Measurements from ENCODE around the gene AWAT2. TPM values are rescaled to one million over a fixed set of nuclear protein-coding genes. Genes with fewer than 3 reads are reported as not detected.

Gene AWAT2
- total RNA-seq, 1 donor from 2014 or later: 0.26 TPM

DNA sequence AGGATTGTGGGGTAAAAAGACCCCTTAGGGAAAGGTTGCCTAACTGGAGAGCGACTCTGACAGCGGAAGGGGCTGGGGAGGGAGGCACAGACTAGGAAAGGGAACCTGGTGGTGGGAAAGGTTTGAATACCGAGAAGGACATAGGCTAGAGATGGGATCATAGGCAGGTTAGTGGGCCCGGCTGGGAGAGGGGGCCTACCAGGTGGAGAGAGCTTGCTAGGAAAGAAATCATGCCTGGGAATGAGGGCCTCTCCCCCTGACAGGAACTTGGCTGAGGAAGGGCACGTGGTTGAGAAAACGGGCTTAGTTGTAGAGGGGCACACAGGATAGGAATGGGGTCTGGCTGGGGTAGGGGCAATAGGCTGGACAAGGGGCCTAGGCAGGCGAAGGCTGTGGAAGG lies 16.9 kb upstream of the AWAT2 start:
- intact Hi-C loops (cut with DNase I): no loop called here
- H3K4me3 ChIP-seq: no peak overlapping the region
- no peak overlapping the region for H3K27ac ChIP-seq
- no peaks in the 10 kb centered on the region for H3K36me3 ChIP-seq
- DNase-seq: no peak
- no peaks in the 10 kb centered on the region for H3K27me3 ChIP-seq
- no peaks in the 10 kb centered on the region for H3K4me1 ChIP-seq
- TF ChIP-seq, protein P1, sequence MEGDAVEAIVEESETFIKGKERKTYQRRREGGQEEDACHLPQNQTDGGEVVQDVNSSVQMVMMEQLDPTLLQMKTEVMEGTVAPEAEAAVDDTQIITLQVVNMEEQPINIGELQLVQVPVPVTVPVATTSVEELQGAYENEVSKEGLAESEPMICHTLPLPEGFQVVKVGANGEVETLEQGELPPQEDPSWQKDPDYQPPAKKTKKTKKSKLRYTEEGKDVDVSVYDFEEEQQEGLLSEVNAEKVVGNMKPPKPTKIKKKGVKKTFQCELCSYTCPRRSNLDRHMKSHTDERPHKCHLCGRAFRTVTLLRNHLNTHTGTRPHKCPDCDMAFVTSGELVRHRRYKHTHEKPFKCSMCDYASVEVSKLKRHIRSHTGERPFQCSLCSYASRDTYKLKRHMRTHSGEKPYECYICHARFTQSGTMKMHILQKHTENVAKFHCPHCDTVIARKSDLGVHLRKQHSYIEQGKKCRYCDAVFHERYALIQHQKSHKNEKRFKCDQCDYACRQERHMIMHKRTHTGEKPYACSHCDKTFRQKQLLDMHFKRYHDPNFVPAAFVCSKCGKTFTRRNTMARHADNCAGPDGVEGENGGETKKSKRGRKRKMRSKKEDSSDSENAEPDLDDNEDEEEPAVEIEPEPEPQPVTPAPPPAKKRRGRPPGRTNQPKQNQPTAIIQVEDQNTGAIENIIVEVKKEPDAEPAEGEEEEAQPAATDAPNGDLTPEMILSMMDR (IDR thresholded peaks at IDR 0.05): no peak
- H3K9me3 ChIP-seq: no peaks in the 10 kb centered on the region
- no peak for ATAC-seq

DNA sequence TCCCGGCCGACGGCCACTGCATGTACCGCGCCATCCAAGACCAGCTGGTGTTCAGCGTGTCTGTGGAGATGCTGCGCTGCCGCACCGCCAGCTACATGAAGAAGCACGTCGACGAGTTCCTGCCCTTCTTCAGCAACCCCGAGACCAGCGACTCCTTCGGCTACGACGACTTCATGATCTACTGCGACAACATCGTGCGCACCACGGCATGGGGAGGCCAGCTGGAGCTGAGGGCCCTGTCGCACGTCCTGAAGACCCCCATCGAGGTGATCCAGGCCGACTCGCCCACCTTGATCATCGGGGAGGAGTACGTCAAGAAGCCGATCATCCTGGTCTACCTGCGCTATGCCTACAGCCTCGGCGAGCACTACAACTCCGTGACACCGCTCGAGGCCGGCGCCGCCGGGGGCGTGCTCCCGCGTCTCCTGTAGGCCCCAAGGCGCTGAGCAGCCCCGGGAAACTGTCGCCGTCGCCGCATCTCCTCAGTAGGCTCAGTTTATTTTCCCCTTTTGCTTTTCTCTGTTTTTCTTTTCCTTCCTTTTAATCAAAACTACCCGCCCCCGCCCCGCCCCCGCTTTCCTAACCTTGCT lies 13.3 kb upstream of the AWAT2 start:
- intact Hi-C loops (cut with DNase I): no loop called here

DNA sequence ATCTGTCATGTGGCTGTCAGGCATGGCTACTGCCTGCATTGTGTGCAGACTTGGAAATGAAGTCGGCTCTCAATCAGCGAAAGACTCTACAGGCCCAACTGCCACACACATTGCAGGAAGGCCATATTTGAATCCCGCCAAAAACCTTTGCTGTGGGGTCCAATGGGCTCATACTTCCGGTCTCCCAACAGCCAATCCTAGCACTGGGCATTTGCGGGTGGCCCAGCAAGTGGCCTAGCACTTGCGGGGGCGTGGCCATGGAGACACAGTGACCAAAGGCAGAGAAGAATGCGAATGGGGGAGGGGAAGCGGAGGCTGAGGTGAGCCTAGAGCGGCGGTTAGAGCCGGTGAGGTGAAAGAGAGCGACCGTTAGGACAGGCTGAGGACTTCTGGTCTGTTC lies 12.3 kb upstream of the AWAT2 start, which contains the start of gene OTUD6A:
Gene OTUD6A, plus strand, starts transcription at position 382 of the 400 bp plus-strand sequence. CDS start 68 bp downstream, outside the sequence.
- TF ChIP-seq, protein P1 (IDR thresholded peaks at IDR 0.05): no peak

More for the DNA sequence above, 13.3 kb upstream of the AWAT2 start:
- no peak overlapping the region for H3K27ac ChIP-seq
- DNase-seq: no peak
- no peaks in the 10 kb centered on the region for H3K4me1 ChIP-seq
- H3K36me3 ChIP-seq: no peaks in the 10 kb centered on the region
- TF ChIP-seq, protein P1 (IDR thresholded peaks at IDR 0.05): no peak
- no peak overlapping the region for H3K4me3 ChIP-seq
- H3K27me3 ChIP-seq: no peaks in the 10 kb centered on the region
- no peak for ATAC-seq
- H3K9me3 ChIP-seq: no peaks in the 10 kb centered on the region

DNA sequence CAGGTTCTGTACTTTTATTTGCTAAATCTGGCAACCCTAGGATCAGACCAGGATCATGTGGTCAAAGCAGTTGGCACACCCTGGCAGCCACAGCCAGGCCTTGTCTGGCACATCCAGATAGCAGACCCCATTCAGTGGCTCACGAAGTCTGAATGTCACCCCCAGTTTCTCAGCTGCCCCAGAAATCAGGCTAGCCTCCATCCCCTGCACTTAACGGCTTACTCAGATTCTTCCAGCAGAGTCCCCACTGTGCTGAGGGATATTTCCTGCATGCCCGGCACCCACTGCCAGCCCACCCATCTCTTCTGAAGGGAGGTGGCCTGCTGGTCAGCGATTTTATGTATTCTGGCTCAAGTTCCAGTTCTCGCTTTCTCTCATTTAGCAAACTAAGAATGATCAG lies 4.7 kb upstream of the AWAT2 start:
- DNase-seq: no peak
- H3K9me3 ChIP-seq: no peaks in the 10 kb centered on the region
- intact Hi-C loops (cut with DNase I): no loop called here
- no peak for ATAC-seq
- H3K36me3 ChIP-seq: no peaks in the 10 kb centered on the region
- H3K27ac ChIP-seq: no peak overlapping the region
- no peak overlapping the region for H3K4me3 ChIP-seq
- H3K4me1 ChIP-seq: no peaks in the 10 kb centered on the region
- H3K27me3 ChIP-seq: no peaks in the 10 kb centered on the region
- TF ChIP-seq, protein P1 (IDR thresholded peaks at IDR 0.05): no peak

More for the DNA sequence above, 12.3 kb upstream of the AWAT2 start, which contains the start of gene OTUD6A:
- no peak for ATAC-seq
- Histone ChIP-seq H3K4me1 (no peaks in the 10 kb centered on the region), H3K36me3 (no peaks in the 10 kb centered on the region), H3K27ac (no peak within 1 kb of the TSS), H3K27me3 (no peaks in the 10 kb centered on the region), H3K9me3 (no peaks in the 10 kb centered on the region), H3K4me3 (no peak within 1 kb of the TSS)
- intact Hi-C loops (cut with DNase I): no loop called here
- no peak for DNase-seq

DNA sequence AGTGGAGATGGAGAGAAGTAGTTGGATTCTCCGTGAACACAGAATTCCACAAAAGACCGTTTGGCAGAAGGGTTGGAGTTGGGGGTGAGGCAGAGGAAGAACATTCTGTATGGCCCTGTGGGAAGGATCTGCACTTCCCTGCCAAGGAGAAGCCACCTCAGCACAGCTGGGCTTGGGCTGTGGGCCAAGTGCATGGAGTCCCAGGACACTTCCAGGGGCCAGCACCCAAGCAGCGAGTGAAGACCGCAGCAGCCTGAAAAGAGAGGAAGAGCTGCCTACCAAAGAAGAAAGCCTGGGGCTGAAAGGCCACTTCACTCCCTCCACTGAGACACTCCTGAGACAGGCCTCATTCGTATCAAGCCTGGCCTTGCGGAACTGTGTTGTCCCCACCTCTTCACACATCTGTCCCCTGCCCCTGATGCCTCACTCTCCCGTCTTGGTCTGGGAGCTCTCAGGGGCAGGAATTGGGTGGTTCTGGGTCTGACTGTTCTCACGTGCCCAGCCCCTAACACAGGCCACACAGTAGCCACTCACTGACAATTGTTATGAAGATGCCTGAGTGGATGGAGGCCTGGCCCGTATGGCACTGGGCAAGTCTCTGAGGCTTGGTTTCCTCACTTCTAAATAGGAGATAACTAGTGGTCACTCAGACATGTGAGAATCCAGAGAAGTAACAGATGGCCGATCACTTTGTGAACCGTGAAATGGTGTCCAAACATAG lies 3.3 kb upstream of the AWAT2 start:
- intact Hi-C loops (cut with DNase I): no loop called here

More for the DNA sequence above, 3.3 kb upstream of the AWAT2 start:
- no peaks in the 10 kb centered on the region for H3K36me3 ChIP-seq
- no peaks in the 10 kb centered on the region for H3K27me3 ChIP-seq
- H3K4me3 ChIP-seq: no peak overlapping the region
- H3K9me3 ChIP-seq: no peaks in the 10 kb centered on the region
- ATAC-seq (no peak), DNase-seq (no peak)
- H3K27ac ChIP-seq: no peak overlapping the region
- TF ChIP-seq, protein P1 (IDR thresholded peaks at IDR 0.05): no peak
- H3K4me1 ChIP-seq: no peaks in the 10 kb centered on the region

Measured in upper lobe of right lung (tissue), 1 donor.